Activated CD4-positive, alpha-beta T cell treated with anti-CD3 and anti-CD28 coated beads for 24 hours (primary cell): ENCODE results near the gene FBXO17.

Experiments used
- DNase-seq, 2 donors: peaks; one replicate each; pipeline ENCODE4 v3.0.0-alpha.2; 2020; ENCODE audit warnings: low read depth in 2 of 2

FBXO17 gene

GRCh38 chr19:38917516-38917915 lies 58.0 kb downstream of the FBXO17 start:
- DNase-seq, result no peak

- DNase-seq, result no peak
These were observed 59.9 kb downstream of the FBXO17 start for GRCh38 chr19:38915329-38916321.

- DNase-seq, result no peak
These were observed 61.6 kb downstream of the FBXO17 start for GRCh38 chr19:38913958-38914357.

- no peak for DNase-seq
These were observed 62.7 kb downstream of the FBXO17 start for GRCh38 chr19:38912600-38913514.

- DNase-seq, result no peak
These were observed 64.0 kb downstream of the FBXO17 start for GRCh38 chr19:38911388-38912001.

- DNase-seq, result no peak
These were observed 65.1 kb downstream of the FBXO17 start for GRCh38 chr19:38910488-38910887.

GRCh38 chr19:38908911-38909310 lies 66.6 kb downstream of the FBXO17 start:
- no peak for DNase-seq

- no peak for DNase-seq
These were observed 67.9 kb downstream of the FBXO17 start for GRCh38 chr19:38907670-38908069.

- DNase-seq, result no peak
These were observed 68.3 kb downstream of the FBXO17 start for GRCh38 chr19:38907227-38907626.

GRCh38 chr19:38905620-38906019 lies 69.9 kb downstream of the FBXO17 start:
- DNase-seq, result no peak

GRCh38 chr19:38904581-38905539 lies 70.7 kb downstream of the FBXO17 start:
- no peak for DNase-seq

- no peak for DNase-seq
These were observed 73.9 kb downstream of the FBXO17 start for GRCh38 chr19:38901683-38902082.

GRCh38 chr19:38900743-38901190 lies 74.8 kb downstream of the FBXO17 start:
- no peak for DNase-seq

- DNase-seq, result no peak
These were observed 75.3 kb downstream of the FBXO17 start for GRCh38 chr19:38900202-38900629.

- DNase-seq, result peak; percentile 97 to 98
These were observed 75.9 kb downstream of the FBXO17 start, which contains the start of the genes NFKBIB and SIRT2 for GRCh38 chr19:38899447-38900201. NFKBIB (plus strand) TSS chr19:38899969; CDS start chr19:38900033, 64 bp downstream. SIRT2 (minus strand) TSS chr19:38899618; CDS start chr19:38899521, 97 bp downstream.

GRCh38 chr19:38898788-38899446 lies 76.6 kb downstream of the FBXO17 start:
- no peak for DNase-seq

GRCh38 chr19:38894968-38895367 lies 80.6 kb downstream of the FBXO17 start:
- DNase-seq, result no peak

GRCh38 chr19:38893341-38893771 lies 82.2 kb downstream of the FBXO17 start:
- DNase-seq, result no peak

GRCh38 chr19:38892841-38893240 lies 82.7 kb downstream of the FBXO17 start:
- no peak for DNase-seq
